Right lobe of liver (tissue), 4 donors: ENCODE data around the gene MOB1A.

Experiments
- CTCF ChIP-seq, 4 donors: fragments of 200-600 bp in 3 of 4; fragments of 450-650 bp in 1 of 4; IDR thresholded peaks; one replicate each; pipeline versions ENCODE4 v1.5.1 to v1.8.0; 2016 to 2022; ENCODE audit warnings: antibody characterized with exemption in 4 of 4, mild to moderate bottlenecking in 2 of 4
- POLR2A ChIP-seq: fragments of 450-650 bp; IDR thresholded peaks from one replicate; pipeline ENCODE4 v1.6.1; 2017; ENCODE audit warnings: antibody characterized with exemption, mild to moderate bottlenecking
- donor health status: DM: no; HTN: no; CAD: no.
- donor health status: DM: no; HTN: no; CAD: no.
- donor health status: DM: no; HTN: yes; CAD: no.

DNA sequence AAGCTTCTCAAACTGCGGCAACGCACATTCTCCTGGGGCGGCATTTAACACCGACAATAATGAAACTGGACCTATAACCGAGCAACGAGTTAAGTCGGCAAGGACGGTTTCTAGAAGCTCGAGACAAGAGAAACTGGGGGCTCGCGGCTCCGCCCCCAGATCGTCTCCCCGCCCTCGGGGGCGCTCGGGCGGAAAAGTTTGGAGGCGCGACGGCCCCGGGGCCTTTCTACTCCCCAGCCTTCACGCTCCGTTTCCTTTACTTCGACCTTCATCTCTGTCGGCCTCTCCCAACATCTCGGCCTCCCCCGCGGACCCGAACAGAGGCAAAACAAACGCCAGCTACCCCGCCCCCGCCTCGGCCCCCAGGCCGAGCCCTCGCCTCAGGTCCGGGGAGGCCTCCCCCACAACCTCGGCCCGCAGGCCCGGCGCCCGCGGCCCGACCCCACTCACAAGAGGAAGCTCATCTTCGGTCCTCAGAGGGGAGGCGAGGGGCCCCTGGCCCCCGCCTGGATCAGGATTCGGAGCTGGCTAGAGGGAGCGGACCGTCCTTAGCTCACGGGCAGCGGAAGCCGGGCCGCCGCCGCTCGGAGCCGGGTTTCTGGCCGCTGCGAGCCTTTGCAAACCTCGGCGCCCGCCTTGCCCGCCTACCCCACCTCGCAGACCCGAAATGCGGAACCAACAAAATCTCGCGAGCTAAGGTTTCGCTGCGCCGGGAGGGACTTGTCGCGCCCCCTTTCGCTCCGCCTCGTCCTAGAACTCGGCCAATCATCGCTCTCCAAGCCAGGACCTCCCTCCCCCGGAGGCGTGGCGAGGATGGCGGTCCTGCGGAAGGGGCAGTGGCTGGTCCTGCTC is at the start of gene MOB1A:
- TF ChIP-seq CTCF (IDR thresholded peaks at IDR 0.05) = peak in 2 of 4 donors; percentile 16 to 28
- TF ChIP-seq POLR2A = peak; percentile 89
